ENCODE results near the gene TIPRL.

GRCh38 chr1:168138134-168138533, 40.6 kb upstream of the TIPRL start:
- no peak for TF ChIP-seq CTCF (IDR thresholded peaks at IDR 0.05)
- no peak for TF ChIP-seq POLR2A (IDR thresholded peaks at IDR 0.05)

All from thyroid gland (tissue), 4 donors.